ENCODE measurements around the gene SHISA7. TPM values are rescaled to one million over a fixed set of nuclear protein-coding genes. Genes with fewer than 3 reads are reported as not detected.
"Not testable (repeated sequence)": the region's sequence is repeated elsewhere in the genome, so short reads cannot be mapped to it uniquely, and the experiment has no call there.

SHISA7 gene
- total RNA-seq, 1 experiment from 2014 or later: not detected

DNA sequence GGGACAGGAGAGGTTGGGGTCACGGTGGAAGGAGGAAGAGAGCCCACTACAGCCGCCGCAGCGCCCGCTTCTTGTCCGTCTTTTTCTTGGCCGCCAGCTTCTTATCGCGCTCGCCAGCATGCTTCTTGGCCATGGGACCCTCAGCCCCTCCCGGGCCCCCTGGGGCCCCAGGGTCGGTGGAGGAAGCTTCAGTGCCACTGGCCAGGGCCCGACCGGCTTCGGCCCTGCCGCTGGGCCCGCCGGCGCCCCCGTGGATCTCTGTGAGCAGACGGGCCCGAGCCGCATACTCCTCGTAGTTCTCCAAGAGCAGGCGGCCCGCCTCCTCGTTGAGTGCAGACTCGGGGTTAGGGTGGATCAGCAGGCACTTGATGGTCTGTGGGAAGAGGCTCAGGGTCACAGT, 41.7 kb downstream of the SHISA7 start:
- DNase-seq (ENCODE audit: low spot score); in situ Hi-C loops (cut with HindIII; ENCODE audit: low sequenced_read_pairs): not testable (repeated sequence)

DNA sequence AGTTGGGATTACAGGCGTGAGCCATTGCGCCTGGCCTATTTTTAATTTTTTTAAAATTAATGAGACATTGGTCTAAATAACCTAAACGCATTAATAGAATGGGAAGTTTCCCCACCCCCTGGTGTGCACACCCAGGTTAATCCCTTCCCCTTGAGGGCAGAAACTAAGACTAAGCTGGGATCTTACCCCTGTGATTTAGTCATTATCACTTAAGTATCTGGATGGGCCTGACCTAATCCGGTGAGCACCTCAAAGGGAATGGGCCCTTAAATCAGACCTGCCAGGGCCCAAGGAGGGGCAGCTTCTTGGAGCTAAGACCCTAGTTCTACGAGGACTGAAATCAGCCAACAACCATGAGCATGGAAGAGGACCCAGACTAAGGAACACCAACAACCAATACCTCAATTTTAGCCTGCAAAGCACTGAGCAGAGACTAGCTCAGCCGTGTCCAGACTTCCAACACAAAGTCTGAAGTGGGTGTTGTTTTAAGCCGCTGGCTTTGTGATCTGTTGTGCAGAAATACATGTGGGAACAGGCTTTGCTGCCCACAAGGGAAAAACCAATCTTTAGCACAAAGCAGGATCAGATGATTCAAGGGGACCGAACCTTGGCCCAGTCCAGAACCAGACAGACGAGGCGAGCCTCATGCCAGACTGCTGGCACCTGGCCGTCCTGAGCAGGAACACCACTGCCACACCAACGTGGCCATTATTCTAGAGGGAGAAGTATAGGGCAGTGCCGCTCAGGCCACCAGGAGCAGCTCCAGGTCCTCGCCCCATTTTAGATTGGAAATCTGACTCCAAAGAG, 42.6 kb downstream of the SHISA7 start:
- in situ Hi-C loops (cut with HindIII; ENCODE audit: low sequenced_read_pairs): no loop called here
- no peak for DNase-seq (ENCODE audit: low spot score)

DNA sequence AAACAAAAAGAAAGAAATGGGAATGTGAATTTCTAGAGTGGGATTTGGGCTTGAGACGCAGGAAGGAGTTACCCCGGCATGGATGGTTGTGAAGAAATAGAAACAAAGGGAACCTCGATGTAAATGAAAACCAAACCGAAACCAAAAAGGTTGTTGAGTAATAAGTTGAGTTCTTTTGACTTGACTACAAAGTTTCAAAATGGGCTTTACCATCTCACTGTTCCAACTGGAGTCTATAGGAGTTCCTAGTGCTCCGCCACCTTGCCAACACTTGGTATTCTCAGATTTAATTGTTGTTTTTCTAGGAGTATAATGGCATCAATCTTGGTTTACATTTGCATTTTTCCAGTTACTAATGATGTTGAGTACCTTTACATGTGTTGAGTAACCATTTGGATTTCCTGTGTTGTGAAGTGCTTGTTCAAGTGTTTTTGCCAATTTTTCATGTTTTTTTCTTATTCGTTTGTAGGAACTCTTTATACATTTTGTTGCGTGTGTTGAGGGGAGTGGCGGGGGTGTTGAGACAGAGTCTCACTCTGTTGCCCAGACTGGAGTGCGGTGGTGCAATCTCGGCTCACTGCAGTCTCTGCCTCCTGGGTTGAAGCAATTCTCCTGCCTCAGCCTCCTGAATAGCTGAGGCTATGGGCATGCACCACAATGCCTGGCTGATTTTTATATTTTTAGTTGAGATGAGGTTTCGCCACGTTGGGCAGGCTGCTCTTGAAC, 44.7 kb downstream of the SHISA7 start:
- in situ Hi-C loops (cut with HindIII; ENCODE audit: low sequenced_read_pairs): no loop called here
- DNase-seq (ENCODE audit: low spot score): no peak

DNA sequence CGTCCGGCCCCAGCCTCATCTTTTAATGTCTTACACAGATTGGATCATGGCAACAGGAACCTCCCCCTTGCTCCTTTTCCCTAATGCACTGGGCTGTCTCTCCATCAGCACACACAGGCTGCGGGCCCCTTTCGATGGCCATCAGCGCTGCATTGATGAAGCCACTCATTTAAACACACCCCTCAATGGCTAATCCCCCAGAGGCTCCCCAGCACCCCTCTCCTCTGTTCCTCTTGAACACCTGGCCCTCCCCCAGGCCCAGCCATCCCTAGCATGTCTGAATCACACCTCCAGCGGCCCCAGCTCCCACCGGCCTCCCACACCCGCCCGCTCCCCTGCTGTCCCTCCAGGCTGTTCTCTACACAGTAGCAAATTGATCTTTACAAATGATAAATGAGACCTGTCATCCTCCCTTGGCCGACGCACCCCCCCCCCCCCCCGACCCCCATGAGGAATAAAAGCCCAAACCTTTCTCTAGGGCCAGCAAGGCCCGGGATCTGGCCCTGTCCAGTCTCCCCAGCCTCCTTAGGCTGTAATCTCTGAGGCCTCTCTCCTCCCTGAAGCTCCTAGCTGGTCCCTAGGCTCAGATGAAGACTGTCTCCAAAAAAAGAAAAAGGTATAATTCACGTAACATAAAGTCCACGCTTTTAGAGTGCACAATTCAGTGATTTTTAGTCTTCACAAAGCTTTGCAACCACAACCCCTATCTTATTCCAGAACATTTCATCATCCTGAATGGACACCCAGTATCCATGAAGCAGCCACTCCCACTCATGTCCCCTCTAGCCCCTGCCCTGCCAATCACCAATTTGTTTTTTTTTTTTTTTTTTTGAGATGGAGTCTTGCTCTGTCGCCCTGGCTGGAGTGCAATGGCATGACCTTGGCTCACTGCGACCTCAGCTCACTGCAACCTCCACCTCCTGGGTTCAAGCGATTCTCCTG, 50.0 kb downstream of the SHISA7 start:
- DNase-seq (ENCODE audit: low spot score): no peak
- in situ Hi-C loops (cut with HindIII; ENCODE audit: low sequenced_read_pairs): no loop called here

DNA sequence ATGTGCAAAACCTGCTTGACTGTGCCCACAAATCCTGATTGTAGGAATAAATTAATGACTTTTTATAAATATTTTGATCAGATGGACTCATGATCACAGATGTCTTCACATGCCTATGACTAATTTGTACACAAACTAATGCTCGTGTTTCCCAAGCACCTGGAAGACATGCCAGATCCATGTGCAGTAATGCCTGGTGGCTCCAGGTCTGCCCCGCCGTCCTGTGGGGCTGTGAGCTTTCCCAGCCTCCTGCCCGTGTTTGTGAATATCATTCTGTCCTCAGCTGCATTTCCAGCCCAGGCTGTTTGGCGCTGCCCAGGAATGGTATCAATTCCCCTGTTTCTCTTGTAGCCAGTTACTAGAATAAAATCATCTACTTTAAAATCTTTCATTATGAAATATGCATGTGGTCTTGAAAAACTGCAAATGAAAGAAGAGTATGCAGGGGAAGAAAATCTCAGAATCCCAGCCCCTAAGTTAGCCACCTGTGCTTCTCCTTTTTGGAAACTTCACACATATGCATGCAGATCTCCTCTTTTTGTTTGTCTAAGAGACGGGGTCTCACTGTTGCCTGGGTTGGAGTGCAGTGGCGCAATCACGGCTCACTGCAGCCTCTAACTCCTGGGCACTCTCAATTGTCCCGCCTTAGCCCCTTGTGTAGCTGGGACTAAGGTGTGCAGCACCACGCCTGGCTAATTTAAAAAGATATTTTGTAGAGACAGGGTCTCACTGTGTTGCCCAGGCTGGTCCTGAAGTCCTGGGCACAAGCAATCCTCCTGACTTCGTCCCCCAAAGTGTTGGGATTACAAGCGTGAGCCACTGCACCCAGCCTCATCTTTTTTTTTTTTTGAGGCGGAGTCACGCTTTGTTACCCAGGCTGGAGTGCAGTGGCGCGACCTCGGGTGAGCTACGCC, 51.1 kb downstream of the SHISA7 start:
- in situ Hi-C loops (cut with HindIII; ENCODE audit: low sequenced_read_pairs): no loop called here
- no peak for DNase-seq (ENCODE audit: low spot score)

DNA sequence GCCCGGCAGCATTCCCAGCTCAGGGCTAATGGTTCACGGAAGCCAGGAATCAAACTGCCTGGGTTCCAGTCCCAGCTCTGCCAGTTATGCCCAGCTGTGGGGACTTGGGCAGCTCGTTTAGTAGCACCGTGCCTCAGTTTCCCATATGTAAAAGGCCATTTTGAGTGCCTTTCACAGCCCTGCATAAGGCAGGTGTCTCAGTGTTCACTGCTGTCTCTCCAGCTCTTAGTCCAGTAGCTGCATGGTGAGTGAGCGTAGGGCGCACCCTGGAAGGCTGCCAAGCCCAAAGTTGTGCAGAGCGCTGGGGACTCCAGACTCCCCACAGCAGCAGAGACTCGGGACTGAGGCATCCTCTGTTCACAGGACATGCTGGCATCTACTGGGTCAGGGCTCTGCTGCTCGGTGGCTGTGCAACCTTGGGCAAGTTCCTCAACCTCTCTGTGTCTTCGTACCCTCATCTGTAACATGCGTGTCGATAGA, 51.9 kb downstream of the SHISA7 start:
- in situ Hi-C loops (cut with HindIII; ENCODE audit: low sequenced_read_pairs): no loop called here
- no peak for DNase-seq (ENCODE audit: low spot score)

DNA sequence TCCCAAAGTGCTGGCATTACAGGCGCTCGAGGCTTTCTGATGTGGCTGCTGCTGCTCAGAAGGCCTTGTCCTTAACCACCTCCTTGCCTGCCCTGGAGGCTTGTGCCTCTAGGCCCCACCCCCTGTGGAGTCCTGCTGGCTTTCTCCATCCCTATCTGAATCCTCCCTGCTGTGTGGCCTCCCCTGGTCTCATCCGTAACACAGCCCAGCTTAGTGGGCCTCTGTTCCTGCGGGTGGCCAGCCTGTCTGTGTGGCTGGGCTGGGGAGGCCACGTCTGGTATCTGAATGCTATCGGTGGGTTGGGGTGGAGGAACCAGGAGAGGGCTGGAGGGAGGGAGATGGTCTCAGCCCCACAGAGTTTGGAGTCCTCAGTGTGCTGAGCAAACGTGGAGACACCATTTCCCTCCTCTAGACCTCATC, 52.6 kb downstream of the SHISA7 start:
- in situ Hi-C loops (cut with HindIII; ENCODE audit: low sequenced_read_pairs): no loop called here
- DNase-seq (ENCODE audit: low spot score): no peak

DNA sequence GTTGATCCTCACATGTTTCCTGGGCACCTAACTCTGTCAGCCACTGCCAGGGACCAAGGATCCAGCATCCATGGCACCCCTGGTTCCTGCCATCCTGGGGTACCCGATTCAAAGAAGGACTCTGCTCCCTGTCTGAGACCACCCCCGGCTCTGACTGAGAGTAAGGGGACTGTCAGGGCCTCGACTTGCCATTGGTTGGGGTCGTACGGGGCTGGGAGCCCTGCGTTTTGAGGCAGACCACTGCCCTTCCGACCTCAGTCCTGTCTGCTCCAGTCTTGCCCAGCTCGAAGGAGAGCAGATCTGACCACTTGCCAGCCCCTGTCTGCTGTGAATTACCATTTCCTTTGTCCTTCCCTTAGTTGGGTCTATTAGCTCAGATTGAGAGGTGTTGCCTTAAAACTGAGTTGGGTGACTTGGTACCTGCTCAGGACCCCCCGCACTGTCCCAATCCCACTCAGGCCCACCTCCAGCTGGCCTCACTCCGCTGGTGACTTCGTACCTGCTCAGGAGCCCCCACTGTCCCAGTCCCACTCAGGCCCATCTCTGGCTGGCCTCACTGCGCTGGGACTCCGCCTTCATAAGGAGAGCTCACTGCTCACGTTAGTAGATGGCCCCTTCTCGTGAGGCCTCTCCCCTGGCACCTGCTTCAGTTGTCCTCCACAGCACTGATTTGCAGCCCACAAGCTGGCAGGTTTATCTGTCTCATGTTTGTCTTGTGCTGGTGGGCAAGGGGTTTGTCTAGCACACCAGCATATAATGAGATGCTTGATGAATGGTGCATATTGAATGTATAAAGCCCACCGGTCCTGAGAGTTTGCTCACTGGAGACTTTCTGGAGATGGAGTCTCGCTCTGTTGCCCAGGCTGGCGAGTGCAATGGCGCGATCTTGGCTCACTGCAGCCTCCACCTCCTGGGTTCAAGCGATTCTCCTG, 53.4 kb downstream of the SHISA7 start:
- no peak for DNase-seq (ENCODE audit: low spot score)
- in situ Hi-C loops (cut with HindIII; ENCODE audit: low sequenced_read_pairs): no loop called here

DNA sequence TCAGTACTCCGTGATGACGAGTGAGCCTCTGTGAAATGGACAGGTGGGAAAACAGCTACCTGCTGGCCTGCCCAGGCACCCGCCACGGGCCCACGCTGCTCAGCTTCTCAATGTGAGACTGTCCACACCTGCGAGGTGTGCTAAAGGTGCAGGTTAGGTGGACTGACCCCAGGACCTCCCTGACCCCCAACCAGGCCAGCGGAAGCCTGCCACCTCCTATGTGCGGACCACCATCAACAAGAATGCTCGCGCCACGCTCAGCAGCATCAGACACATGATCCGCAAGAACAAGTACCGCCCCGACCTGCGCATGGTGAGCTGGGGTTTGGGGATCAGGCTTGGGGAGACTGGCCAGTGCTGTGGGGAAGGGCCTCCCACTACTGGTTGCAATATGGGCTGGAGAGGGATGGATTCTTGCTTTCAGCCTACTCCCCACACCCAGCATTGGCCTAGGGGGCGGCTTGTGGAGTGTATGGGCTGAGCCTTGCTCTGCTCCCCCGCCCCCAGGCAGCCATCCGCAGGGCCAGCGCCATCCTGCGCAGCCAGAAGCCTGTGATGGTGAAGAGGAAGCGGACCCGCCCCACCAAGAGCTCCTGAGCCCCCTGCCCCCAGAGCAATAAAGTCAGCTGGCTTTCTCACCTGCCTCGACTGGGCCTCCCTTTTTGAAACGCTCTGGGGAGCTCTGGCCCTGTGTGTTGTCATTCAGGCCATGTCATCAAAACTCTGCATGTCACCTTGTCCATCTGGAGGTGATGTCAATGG, 55.2 kb downstream of the SHISA7 start:
- in situ Hi-C loops (cut with HindIII; ENCODE audit: low sequenced_read_pairs): no loop called here

DNA sequence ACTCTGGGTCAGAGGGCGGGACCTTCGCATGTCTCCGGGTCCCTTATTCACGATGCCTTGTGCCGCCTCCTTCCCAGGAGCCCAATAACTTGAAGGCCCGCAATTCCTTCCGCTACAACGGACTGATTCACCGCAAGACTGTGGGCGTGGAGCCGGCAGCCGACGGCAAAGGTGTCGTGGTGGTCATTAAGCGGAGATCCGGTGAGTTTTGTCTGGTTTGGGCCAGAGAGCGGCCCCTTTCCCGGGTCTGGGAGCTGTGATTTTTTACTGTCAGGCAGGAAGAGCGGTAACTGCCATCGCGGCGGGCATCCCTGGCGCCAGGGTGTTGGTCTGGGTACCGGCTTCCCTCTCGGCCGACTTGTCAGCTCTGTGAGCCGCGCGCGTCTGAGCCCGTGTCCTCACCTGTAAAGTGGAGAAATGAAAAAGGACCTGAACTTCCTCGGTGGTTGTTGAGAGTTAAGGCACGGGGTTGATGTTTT, 56.6 kb downstream of the SHISA7 start:
- in situ Hi-C loops (cut with HindIII; ENCODE audit: low sequenced_read_pairs): no loop called here
- no peak for DNase-seq (ENCODE audit: low spot score)

More for the DNA sequence above, 55.2 kb downstream of the SHISA7 start:
- no peak for DNase-seq (ENCODE audit: low spot score)

DNA sequence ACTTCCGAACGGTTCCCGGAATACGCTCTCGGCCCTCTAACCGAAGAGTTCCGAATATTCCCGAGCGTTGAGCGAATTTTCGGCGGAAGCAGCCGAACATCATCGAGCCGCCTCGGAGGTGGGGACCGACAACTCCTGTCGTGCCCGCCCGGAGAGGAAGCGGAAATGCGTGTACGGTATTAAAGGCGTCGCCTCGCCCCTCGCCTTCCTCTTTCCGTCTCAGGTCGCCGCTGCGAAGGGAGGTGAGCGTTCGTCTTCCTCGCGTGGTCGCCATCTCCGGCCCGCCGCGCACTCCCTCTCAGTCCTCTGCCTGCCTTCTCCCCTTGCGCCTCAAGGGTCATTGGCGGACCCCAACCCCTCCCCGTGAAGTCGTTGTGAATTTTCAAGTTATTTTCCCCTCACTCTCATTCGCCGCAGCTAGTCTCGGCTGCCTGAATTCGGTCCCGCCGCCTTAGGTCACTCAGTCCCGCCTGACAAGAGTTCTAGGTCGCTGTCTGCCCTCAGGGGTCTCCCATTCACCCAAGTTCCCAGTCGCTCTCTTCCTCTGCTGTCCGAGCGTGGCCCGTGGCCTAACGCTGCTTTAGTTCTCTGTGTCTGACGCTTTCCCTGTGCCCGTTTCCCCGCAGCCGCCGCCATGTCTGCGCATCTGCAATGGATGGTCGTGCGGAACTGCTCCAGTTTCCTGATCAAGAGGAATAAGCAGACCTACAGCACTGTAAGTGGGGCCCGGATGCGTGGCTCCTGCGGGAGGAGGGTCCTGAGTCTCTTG, 57.2 kb downstream of the SHISA7 start, which contains the start of gene RPL28:
RPL28 (plus strand) TSS at position 209 of the 769 bp plus-strand sequence; CDS start at position 635, 426 bp downstream.
- DNase-seq (ENCODE audit: low spot score): peak; percentile 98
- in situ Hi-C loops (cut with HindIII; ENCODE audit: low sequenced_read_pairs): no loop called here

DNA sequence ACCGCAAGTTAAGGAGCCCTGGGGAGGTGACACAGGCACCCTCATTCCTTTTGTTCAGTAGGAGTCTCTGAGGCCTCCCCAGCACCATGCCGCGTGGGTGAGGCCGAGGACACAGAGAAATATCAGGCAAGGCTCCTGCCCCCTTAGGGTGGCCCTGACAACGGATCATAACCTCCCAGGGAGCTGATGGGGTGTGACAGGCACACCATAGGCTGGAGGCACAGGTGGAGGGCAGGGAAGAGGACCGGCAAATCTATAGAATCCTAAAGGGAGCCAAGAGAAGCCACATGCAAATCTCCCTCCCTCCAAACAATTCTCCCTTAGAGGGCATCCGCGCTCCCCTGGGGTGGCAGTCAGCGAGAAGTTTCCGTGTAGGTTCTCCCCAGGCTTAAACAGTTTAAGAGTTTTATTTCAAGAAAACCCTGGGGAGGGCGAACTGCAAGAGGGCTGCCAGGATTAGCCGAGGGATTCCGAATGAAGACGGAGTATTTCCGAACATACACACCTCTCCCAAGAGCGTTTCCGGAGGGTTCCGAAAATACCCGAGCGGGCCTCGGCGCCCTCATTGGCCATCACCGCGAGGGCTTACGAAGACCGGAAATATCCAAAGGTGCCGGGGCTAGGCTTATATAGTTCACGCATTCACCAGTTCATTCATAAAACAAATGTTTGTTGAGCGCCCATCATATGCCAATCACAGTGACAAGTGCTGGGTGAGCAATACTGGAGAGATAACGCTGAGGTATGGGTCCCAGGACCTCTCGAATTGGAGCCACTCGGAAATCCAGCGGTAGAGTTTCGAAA, 58.0 kb downstream of the SHISA7 start:
- in situ Hi-C loops (cut with HindIII; ENCODE audit: low sequenced_read_pairs): no loop called here
- peak; percentile 97 for DNase-seq (ENCODE audit: low spot score)

DNA sequence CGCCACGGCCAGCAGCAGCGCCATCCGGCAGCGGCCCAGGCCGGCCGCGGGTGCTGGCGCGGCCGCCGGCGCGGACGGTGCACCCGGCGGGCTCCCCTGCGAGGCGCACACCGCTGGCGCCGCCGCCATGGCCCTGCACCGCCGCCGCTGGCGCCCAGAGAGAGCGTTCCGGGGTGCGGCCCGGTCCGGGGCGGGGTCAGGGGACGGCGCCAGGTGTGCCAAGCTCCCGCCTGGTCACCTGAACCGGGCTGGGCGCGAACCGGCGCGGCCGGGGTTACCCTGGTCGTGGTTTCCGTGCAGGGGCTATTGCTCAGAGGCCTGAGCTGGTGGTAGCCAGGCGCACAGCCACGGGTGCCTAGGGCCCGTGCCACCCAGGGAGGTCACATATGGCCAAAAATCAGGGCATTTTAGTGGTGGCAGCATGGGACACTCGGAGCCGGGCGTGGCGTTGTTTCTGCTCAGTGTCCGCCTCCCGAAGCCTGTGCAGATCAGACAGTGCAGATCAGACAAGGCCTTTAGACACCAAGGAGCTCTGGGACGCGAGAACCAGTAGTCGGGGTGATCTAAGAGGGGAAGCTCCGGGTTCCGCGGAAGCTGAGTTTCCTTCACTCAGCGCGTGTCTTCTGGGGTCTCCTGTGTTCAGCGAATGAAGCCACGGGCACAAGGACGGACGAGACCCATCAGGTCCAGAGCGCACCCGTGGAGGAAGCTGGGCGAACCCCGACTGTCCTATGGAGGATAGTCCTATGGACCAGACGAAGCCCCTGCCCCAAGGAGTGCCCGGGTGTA, 58.8 kb downstream of the SHISA7 start, which contains the start of gene TMEM238:
TMEM238 (minus strand) TSS at position 162 of the 789 bp plus-strand sequence; CDS start at position 129, 33 bp downstream.
- in situ Hi-C loops (cut with HindIII; ENCODE audit: low sequenced_read_pairs): no loop called here
- DNase-seq (ENCODE audit: low spot score): peak; percentile 49

Data from G401 (cell line).